GM21786 (cell line): ENCODE measurements around the gene HOXB5.

Experiments used
- ATAC-seq: cut with Tn5 transposase; IDR thresholded peaks from one replicate; pipeline ENCODE4 v1.9.1; 2021; ENCODE audit not compliant: unreplicated experiment

HOXB5 gene

GRCh38 chr17:48605409-48605919 lies 11.9 kb upstream of the HOXB5 start:
- ATAC-seq, result no peak

GRCh38 chr17:48604770-48605329 lies 11.3 kb upstream of the HOXB5 start, which contains the start of gene HOXB6:
HOXB6 (minus strand) TSS chr17:48604986; CDS start chr17:48598150, 6,836 bp downstream.
- ATAC-seq, result no peak

- no peak for ATAC-seq
Observed at GRCh38 chr17:48603959-48604769, 10.6 kb upstream of the HOXB5 start.

GRCh38 chr17:48601539-48602425 lies 8.2 kb upstream of the HOXB5 start:
- ATAC-seq, result no peak

- no peak for ATAC-seq
Observed at GRCh38 chr17:48601207-48601538, 7.6 kb upstream of the HOXB5 start.

GRCh38 chr17:48600244-48601098 lies 6.9 kb upstream of the HOXB5 start:
- no peak for ATAC-seq

GRCh38 chr17:48599354-48599753 lies 5.8 kb upstream of the HOXB5 start:
- ATAC-seq, result no peak

GRCh38 chr17:48598736-48599135 lies 5.2 kb upstream of the HOXB5 start:
- no peak for ATAC-seq

GRCh38 chr17:48597778-48598631 lies 4.4 kb upstream of the HOXB5 start:
- ATAC-seq, result no peak

- no peak for ATAC-seq
Observed at GRCh38 chr17:48597528-48597777, 3.9 kb upstream of the HOXB5 start.

GRCh38 chr17:48596735-48597527 lies 3.4 kb upstream of the HOXB5 start:
- ATAC-seq, result no peak

- no peak for ATAC-seq
Observed at GRCh38 chr17:48596000-48596734, 2.6 kb upstream of the HOXB5 start.

GRCh38 chr17:48595278-48595999 lies 1.9 kb upstream of the HOXB5 start:
- no peak for ATAC-seq

GRCh38 chr17:48594538-48595277 lies 1.1 kb upstream of the HOXB5 start:
- ATAC-seq, result no peak

GRCh38 chr17:48593840-48594537 lies 410 bp upstream of the HOXB5 start:
- no peak for ATAC-seq

GRCh38 chr17:48592577-48592976 lies 1.0 kb downstream of the HOXB5 start:
- no peak for ATAC-seq
